Adipocyte (in vitro differentiated cells): ENCODE results near the gene USP6.
"Not testable (repeated sequence)": the region's sequence is repeated elsewhere in the genome, so short reads cannot be mapped to it uniquely, and the experiment has no call there.

Experiments used
- DNase-seq: peaks from one replicate; pipeline ENCODE4 v3.0.0-alpha.2; 2015; ENCODE audit warnings: low read depth
- H3K27me3 ChIP-seq: replicated peaks from 2 replicates; pipeline ENCODE4 v1.7.0; 2013; ENCODE audit warnings: mild to moderate bottlenecking, low read length, moderate library complexity; ENCODE audit not compliant: control insufficient read depth, insufficient read depth
- H3K36me3 ChIP-seq: 2 replicates; pipeline ENCODE4 v1.7.0; 2013; ENCODE audit warnings: low read length, mild to moderate bottlenecking, moderate library complexity; ENCODE audit not compliant: control insufficient read depth, insufficient read depth, severe bottlenecking
- H3K4me1 ChIP-seq: 2 replicates; pipeline ENCODE4 v1.7.0; 2013; ENCODE audit warnings: mild to moderate bottlenecking, low read length, moderate library complexity; ENCODE audit not compliant: control insufficient read depth, insufficient read depth
- H3K4me3 ChIP-seq: 2 replicates; pipeline ENCODE4 v1.7.0; 2013; ENCODE audit warnings: mild to moderate bottlenecking, low read length, moderate library complexity
- H3K9ac ChIP-seq: 2 replicates; pipeline ENCODE4 v1.7.0; 2013; ENCODE audit warnings: mild to moderate bottlenecking, low read length, moderate library complexity
- H3K9me3 ChIP-seq: 2 replicates; pipeline ENCODE4 v1.7.0; 2013; ENCODE audit warnings: mild to moderate bottlenecking, low read length, moderate library complexity; ENCODE audit not compliant: control insufficient read depth

USP6 gene

DNA sequence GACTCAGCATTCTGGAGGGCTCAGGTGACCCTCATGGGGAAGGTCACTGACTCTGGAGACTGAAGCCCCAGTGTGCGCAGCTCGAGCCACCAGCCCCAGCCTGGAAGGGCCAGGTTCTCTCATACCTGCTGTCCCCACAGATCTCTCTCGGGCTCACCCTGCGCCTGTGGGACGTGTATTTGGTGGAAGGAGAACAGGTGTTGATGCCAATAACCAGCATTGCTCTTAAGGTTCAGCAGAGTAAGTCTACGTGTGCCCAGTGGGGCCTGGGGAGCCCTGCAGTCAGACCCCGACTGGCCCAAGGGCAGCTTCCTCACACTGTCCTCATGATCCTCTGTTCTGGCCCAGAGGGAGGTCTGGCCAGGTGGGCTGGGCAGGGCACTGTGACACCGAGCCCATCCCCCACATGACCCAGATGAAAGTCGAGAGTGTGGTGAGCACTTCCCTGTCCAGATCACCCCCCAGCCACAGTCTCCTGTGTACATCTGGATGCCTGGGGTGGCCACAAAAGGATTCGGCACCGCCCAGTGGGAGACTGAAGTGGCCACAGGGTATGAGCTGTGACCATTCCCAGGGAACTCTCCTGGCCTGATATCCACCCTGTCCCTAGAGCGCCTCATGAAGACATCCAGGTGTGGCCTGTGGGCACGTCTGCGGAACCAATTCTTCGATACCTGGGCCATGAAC lies 21.8 kb downstream of the USP6 start:
- not testable (repeated sequence) for DNase-seq, H3K4me1 ChIP-seq, H3K27me3 ChIP-seq, H3K36me3 ChIP-seq, H3K4me3 ChIP-seq, H3K9me3 ChIP-seq, H3K9ac ChIP-seq

DNA sequence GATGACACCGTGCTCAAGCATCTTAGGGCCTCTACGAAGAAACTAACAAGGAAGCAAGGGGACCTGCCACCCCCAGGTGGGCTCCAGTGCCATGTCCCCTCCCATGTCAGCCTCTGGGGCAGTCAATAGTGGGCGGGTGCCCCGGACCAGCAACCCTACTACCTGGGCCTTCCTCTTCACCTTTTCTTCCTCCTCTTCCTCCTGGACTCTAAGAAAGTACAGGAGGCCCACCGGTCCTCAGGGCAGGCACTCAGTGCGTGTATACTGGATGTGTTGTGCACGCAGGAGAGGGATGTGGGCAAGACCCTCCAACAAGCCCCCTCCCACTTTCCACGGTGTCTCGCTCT lies 22.3 kb downstream of the USP6 start:
- not testable (repeated sequence) for H3K36me3 ChIP-seq, H3K9me3 ChIP-seq, H3K27me3 ChIP-seq, H3K4me3 ChIP-seq, H3K4me1 ChIP-seq, H3K9ac ChIP-seq, DNase-seq

- H3K27me3 ChIP-seq, result peaks cover 3% of the 10 kb centered on the region
- no peaks in the 10 kb centered on the region for H3K36me3 ChIP-seq
- H3K4me3 ChIP-seq, result no peak overlapping the region
- no peaks in the 10 kb centered on the region for H3K4me1 ChIP-seq
- no peak overlapping the region for H3K9ac ChIP-seq
- DNase-seq, result no peak
- no peaks in the 10 kb centered on the region for H3K9me3 ChIP-seq
These were observed 23.0 kb downstream of the USP6 start for GRCh38 chr17:5138616-5139457.

DNA sequence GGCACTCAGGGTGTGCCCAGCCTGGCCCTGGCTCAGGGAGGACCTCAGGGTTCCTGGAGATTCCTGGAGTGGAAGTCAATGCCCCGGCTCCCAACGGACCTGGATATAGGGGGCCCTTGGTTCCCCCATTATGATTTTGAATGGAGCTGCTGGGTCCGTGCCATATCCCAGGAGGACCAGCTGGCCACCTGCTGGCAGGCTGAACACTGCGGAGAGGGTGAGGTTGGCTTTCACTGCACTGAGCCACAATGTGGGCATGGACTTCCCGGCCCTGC lies 23.6 kb downstream of the USP6 start:
- no peak overlapping the region for H3K4me3 ChIP-seq
- H3K27me3 ChIP-seq, result peaks cover 3% of the 10 kb centered on the region
- no peaks in the 10 kb centered on the region for H3K9me3 ChIP-seq
- H3K9ac ChIP-seq, result no peak overlapping the region
- DNase-seq, result no peak
- H3K4me1 ChIP-seq, result no peaks in the 10 kb centered on the region
- no peaks in the 10 kb centered on the region for H3K36me3 ChIP-seq

- not testable (repeated sequence) for H3K27me3 ChIP-seq, H3K9ac ChIP-seq, DNase-seq, H3K4me3 ChIP-seq, H3K4me1 ChIP-seq, H3K36me3 ChIP-seq, H3K9me3 ChIP-seq
These were observed 27.0 kb downstream of the USP6 start for GRCh38 chr17:5142877-5143276.

DNA sequence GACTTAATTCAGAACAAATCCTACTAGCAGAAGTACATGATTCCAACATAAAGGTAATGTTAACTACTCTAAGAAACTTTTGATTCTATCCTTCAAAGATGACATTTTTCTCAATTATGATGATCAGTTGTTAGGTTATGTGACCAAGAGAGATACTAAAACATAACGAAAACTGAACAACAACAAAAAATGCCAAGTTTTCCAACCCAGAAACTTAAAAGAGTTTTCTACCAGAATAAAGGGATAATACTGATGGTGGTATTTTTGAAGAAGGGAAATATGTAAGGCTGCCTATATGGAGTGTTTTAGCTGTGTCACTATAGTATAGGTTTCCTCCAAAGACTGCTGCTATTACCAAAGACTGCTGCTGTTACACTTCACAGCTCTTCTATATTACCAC lies 30.3 kb downstream of the USP6 start:
- H3K9me3 ChIP-seq, H3K27me3 ChIP-seq, H3K4me1 ChIP-seq, H3K4me3 ChIP-seq, H3K9ac ChIP-seq, DNase-seq, H3K36me3 ChIP-seq: not testable (repeated sequence)

GRCh38 chr17:5160702-5161101 lies 44.9 kb downstream of the USP6 start:
- not testable (repeated sequence) for H3K4me1 ChIP-seq, H3K9me3 ChIP-seq, H3K4me3 ChIP-seq, H3K27me3 ChIP-seq, H3K36me3 ChIP-seq, H3K9ac ChIP-seq, DNase-seq

- not testable (repeated sequence) for DNase-seq, H3K9ac ChIP-seq, H3K9me3 ChIP-seq, H3K4me3 ChIP-seq, H3K4me1 ChIP-seq, H3K27me3 ChIP-seq, H3K36me3 ChIP-seq
These were observed 46.0 kb downstream of the USP6 start for GRCh38 chr17:5161793-5162192.

DNA sequence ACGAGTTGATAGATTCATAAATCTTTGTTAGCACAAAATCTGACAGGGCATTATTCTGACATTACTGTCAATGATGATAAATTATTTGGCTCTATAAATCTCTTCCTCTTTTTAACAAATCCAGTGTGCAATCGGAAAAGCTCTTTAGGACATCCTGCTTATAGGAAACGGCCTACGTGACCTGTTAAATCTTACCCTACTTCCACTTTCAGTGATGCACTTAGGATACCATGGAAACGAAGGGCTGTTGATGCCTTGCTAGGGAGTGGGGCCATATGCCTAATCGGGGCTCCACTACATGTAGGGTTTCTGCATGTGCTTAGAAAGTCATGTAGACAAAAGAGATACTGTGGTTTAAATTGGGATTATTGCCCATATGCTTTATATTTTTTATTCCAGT lies 48.6 kb downstream of the USP6 start:
- no peaks in the 10 kb centered on the region for H3K27me3 ChIP-seq
- no peak overlapping the region for H3K9ac ChIP-seq
- no peak for DNase-seq
- H3K9me3 ChIP-seq, result no peaks in the 10 kb centered on the region
- no peaks in the 10 kb centered on the region for H3K36me3 ChIP-seq
- no peaks in the 10 kb centered on the region for H3K4me1 ChIP-seq
- no peak overlapping the region for H3K4me3 ChIP-seq

DNA sequence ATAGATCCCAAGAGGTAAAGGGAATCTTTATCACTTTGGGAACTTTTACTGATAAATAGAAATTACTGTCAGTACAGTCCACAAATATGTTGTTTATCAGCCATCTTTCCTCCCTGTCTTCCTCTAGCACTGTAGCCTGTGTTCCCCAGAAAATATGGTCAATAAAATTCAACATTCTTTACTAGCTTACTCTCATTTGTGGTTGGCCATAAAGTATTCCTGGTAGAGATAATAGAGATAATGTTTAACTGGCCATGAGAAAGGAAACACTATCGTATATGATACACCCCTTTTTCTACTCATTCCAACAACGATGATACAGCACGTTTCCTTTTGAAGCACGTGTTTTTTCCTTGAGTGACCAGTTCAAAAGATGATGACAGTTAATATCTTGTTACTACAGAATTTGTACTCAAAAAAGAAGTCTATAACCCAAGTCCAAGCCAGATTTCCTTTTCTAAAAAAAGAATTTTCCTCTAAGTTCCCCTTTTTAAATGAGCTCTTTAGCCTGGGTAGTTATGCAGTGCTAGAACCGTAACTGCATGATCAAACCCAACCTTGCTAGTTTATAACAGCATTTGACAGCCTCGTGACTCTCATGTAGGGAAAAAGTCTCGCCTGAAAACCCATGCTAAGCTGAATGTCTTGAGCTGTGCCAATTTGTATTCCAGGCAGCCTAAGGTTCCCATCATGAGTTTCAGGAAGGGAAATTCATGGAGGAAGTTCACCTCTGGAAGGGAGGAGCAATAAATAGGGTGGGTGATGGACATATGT lies 50.1 kb downstream of the USP6 start:
- H3K4me3 ChIP-seq, H3K9me3 ChIP-seq, H3K27me3 ChIP-seq, H3K4me1 ChIP-seq, H3K36me3 ChIP-seq, H3K9ac ChIP-seq: not testable (repeated sequence)
- DNase-seq, result peak; percentile 4

GRCh38 chr17:5175027-5175426 lies 59.2 kb downstream of the USP6 start:
- H3K4me1 ChIP-seq, H3K9ac ChIP-seq, DNase-seq, H3K27me3 ChIP-seq: not testable (repeated sequence)
- Histone ChIP-seq H3K4me3 (peak overlapping the region; percentile 47), H3K36me3 (peaks cover 23% of the 10 kb centered on the region), H3K9me3 (peaks cover 58% of the 10 kb centered on the region)
